ENCODE data around the gene SGMS1.

- TF ChIP-seq, protein P1, sequence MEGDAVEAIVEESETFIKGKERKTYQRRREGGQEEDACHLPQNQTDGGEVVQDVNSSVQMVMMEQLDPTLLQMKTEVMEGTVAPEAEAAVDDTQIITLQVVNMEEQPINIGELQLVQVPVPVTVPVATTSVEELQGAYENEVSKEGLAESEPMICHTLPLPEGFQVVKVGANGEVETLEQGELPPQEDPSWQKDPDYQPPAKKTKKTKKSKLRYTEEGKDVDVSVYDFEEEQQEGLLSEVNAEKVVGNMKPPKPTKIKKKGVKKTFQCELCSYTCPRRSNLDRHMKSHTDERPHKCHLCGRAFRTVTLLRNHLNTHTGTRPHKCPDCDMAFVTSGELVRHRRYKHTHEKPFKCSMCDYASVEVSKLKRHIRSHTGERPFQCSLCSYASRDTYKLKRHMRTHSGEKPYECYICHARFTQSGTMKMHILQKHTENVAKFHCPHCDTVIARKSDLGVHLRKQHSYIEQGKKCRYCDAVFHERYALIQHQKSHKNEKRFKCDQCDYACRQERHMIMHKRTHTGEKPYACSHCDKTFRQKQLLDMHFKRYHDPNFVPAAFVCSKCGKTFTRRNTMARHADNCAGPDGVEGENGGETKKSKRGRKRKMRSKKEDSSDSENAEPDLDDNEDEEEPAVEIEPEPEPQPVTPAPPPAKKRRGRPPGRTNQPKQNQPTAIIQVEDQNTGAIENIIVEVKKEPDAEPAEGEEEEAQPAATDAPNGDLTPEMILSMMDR (conservative IDR thresholded peaks at IDR 0.05 in 1 of 2, IDR thresholded peaks at IDR 0.05 in 1 of 2; ENCODE audit: low read depth in 1 of 2, low read length in 2 of 2): no peak
- no peak for TF ChIP-seq EZH2 (IDR thresholded peaks at IDR 0.05; ENCODE audit: low read length, missing control alignments)
Measured at GRCh38 chr10:50531388-50532077, 92.2 kb downstream of the SGMS1 start.
